NCI-H1105 treated with DMSO at 0.1 percent for 48 hours (cell line): Measurements from ENCODE around the gene RNF125.
"Not testable (repeated sequence)": the region's sequence is repeated elsewhere in the genome, so short reads cannot be mapped to it uniquely, and the experiment has no call there.

Source experiments
- DNase-seq: peaks from one replicate; lab custom pipeline; 2025; lab: John Stamatoyannopoulos, UW

RNF125 gene

GRCh38 chr18:32018331-32019250 lies at the start of gene RNF125:
Gene RNF125, plus strand, starts transcription at chr18:32018825. Its CDS starts 39 bp downstream, at chr18:32018864.
- peak; percentile 85 for DNase-seq

- DNase-seq: no peak
Observed at GRCh38 chr18:31970617-31971016, 48.0 kb upstream of the RNF125 start.

- no peak for DNase-seq
Observed at GRCh38 chr18:31973929-31974546, 44.6 kb upstream of the RNF125 start.

- DNase-seq: no peak
Observed at GRCh38 chr18:31976242-31976641, 42.4 kb upstream of the RNF125 start.

- peak; percentile 21 for DNase-seq
Observed at GRCh38 chr18:31977270-31977872, 41.3 kb upstream of the RNF125 start.

GRCh38 chr18:31978616-31979015 lies 40.0 kb upstream of the RNF125 start:
- no peak for DNase-seq

- no peak for DNase-seq
Observed at GRCh38 chr18:31979714-31980113, 38.9 kb upstream of the RNF125 start.

GRCh38 chr18:31980863-31981262 lies 37.8 kb upstream of the RNF125 start:
- no peak for DNase-seq

- DNase-seq: no peak
Observed at GRCh38 chr18:31983020-31983419, 35.6 kb upstream of the RNF125 start.

GRCh38 chr18:31983976-31984375 lies 34.6 kb upstream of the RNF125 start:
- no peak for DNase-seq

GRCh38 chr18:31990823-31991222 lies 27.8 kb upstream of the RNF125 start:
- DNase-seq: no peak

GRCh38 chr18:31996007-31996406 lies 22.6 kb upstream of the RNF125 start:
- DNase-seq: no peak

- DNase-seq: no peak
Observed at GRCh38 chr18:31998880-31999412, 19.7 kb upstream of the RNF125 start.

GRCh38 chr18:32001141-32001540 lies 17.5 kb upstream of the RNF125 start:
- DNase-seq: not testable (repeated sequence)

GRCh38 chr18:32003822-32004221 lies 14.8 kb upstream of the RNF125 start:
- not testable (repeated sequence) for DNase-seq

- no peak for DNase-seq
Observed at GRCh38 chr18:32010124-32010721, 8.4 kb upstream of the RNF125 start.

GRCh38 chr18:32011193-32011592 lies 7.4 kb upstream of the RNF125 start:
- DNase-seq: no peak

- peak; percentile 44 for DNase-seq
Observed at GRCh38 chr18:32019251-32019948, 775 bp downstream of the RNF125 start.

GRCh38 chr18:32019949-32020625 lies 1.5 kb downstream of the RNF125 start:
- DNase-seq: not testable (repeated sequence)

- DNase-seq: no peak
Observed at GRCh38 chr18:32021756-32022564, 3.3 kb downstream of the RNF125 start.
